HG02623 (cell line): ENCODE measurements around the gene FAM111A.
"Not testable (repeated sequence)": the region's sequence is repeated elsewhere in the genome, so short reads cannot be mapped to it uniquely, and the experiment has no call there.

ENCODE experiments used
- ATAC-seq: cut with Tn5 transposase; IDR thresholded peaks from one replicate; pipeline ENCODE4 v1.9.1; 2021; ENCODE audit warnings: moderate library complexity; ENCODE audit not compliant: unreplicated experiment

FAM111A gene, protein sequence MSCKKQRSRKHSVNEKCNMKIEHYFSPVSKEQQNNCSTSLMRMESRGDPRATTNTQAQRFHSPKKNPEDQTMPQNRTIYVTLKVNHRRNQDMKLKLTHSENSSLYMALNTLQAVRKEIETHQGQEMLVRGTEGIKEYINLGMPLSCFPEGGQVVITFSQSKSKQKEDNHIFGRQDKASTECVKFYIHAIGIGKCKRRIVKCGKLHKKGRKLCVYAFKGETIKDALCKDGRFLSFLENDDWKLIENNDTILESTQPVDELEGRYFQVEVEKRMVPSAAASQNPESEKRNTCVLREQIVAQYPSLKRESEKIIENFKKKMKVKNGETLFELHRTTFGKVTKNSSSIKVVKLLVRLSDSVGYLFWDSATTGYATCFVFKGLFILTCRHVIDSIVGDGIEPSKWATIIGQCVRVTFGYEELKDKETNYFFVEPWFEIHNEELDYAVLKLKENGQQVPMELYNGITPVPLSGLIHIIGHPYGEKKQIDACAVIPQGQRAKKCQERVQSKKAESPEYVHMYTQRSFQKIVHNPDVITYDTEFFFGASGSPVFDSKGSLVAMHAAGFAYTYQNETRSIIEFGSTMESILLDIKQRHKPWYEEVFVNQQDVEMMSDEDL

GRCh38 chr11:59142530-59143507, at the start of gene FAM111A:
Gene FAM111A (plus strand): TSS chr11:59142856. CDS start chr11:59148873, 6,017 bp downstream.
- peak; percentile 62 for ATAC-seq

DNA sequence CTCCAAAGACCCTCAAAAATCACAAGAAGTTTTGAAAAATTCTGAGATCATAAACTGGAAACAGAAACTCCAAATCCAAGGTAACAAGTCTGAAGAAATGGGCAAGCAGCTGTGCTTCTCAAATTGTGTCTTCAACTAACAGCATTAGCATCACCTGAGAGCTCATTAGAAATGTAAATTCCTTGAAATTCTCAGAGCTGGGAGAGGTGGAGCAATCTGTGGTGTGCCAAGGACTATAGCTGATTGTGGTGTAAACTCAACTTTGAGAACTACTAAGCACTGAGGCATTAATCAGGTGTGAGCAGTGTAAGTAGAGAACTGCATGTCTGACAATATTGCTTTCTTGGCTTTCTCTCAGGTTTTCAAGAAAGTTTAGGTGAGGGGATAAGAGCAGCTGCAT, 49.1 kb upstream of the FAM111A start:
- not testable (repeated sequence) for ATAC-seq

DNA sequence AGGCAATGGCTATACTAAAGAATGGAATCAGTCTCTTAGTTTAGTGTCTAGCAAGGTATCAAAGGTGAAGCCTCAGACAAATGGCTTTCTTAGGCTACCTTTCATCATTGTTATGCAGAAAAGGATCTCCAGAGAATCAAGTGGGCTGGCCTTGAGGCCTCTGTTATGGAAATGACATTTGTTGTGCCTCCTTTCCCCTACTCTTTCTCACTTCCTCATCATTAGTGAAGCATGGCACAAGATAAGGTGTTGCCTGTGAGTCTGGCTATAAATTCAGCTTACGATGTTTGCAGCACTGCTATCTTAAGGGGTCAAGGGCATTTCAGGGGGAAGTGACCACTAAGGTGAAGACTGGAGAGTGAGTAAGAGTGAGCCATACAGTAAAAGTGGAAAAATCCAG, 47.4 kb upstream of the FAM111A start:
- peak; percentile 83 for ATAC-seq

GRCh38 chr11:59095972-59096575, 46.6 kb upstream of the FAM111A start:
- ATAC-seq: not testable (repeated sequence)

DNA sequence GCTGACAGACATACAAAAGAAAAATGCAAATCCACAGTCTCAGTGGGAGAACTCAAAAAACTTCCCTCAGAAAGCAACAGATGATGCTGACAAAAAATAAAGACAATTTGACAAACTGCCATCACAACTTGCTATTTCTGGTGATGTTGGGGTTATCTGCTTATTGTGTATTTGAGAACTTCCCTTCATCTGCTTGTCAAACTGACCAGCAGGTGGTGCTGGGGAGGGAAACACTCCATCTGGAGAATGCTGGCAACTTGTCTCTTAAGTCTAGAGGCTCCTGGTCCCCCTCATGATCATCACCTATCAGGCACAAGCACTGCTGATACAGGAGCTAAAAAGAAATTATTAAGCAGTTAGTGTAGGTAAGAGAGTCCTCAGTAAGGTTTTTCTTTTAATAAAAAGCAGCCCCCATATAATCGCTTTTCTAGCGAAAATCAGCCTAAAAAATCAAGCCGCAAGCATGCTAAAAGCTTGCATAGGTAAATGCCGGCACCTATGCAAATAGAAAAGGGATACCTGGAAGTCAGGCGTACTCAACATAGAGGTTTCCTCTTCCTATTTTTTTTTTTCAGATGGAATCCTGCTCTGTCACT, 45.4 kb upstream of the FAM111A start:
- ATAC-seq: no peak

GRCh38 chr11:59097938-59098337, 44.7 kb upstream of the FAM111A start:
- not testable (repeated sequence) for ATAC-seq

DNA sequence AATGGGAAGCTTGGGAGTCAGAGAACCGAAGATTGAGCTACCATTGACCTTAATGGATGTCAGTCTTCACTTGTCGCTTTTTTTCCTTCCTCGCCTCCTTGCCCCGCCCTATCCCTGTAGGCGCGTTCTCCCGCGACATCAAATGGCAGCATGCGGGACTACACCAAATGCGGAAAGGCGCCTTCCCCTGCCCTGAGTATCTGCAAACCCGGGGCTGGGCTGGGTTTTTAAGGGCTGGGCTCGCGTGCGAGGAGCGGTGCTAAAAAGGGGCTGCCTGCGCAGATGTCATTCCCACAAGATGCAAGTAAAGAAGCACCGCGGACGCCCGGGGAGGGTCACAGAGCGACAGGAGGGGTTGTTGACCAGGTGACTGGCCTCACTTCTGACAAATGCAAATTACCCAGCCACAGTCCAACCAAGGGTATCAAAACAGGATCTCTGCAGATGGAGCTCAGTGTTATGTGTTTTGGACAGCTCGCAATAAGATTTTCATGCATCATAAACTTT, 40.3 kb upstream of the FAM111A start:
- ATAC-seq: peak; percentile 51

GRCh38 chr11:59106363-59107336, 36.0 kb upstream of the FAM111A start, which contains the start of gene FAM111B:
Gene FAM111B (plus strand): TSS chr11:59107237. CDS start chr11:59109626, 2,389 bp downstream.
- peak; percentile 73 for ATAC-seq

- peak; percentile 34 for ATAC-seq
Observed at GRCh38 chr11:59107721-59108120, 34.9 kb upstream of the FAM111A start.

- ATAC-seq: no peak
Observed at GRCh38 chr11:59112494-59112893, 30.2 kb upstream of the FAM111A start.

DNA sequence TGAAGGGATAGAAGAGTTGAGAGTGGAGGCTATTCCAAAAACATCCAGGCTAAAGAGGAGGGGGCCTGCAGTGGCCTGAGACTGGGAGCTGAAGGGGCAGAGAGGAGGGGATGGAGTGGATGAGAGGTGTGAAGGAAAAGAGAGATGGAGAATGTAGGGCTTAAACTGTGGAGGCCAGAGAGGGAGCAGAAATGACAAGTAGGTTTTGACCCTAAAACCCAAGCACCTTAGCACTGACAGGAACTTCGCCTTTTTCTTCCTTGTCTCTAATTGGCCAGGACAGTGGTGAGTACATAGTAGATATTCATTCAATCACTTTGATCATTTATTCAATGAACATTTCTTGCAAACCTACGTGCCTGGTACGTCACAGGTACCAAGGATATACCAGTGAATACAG, 28.3 kb upstream of the FAM111A start:
- ATAC-seq: no peak

DNA sequence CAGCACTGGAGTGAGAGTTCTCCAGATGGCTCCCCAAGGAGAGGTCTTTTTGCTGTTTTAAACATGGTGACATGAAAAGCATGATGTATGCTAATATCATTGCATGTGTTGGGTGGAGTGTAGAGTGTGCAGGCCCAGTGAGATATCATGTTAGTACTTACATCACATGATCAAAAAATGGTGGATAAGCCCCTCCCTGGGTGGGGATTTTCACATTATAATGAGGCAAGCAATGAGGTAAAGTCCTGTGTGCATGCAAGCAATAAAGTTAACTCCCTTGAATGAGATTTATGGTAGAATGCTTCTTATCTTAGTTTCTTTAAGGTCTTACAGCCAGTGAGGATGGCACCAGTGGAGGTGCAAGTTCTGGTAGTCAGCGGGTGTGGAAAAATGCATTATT, 27.1 kb upstream of the FAM111A start:
- ATAC-seq: no peak

DNA sequence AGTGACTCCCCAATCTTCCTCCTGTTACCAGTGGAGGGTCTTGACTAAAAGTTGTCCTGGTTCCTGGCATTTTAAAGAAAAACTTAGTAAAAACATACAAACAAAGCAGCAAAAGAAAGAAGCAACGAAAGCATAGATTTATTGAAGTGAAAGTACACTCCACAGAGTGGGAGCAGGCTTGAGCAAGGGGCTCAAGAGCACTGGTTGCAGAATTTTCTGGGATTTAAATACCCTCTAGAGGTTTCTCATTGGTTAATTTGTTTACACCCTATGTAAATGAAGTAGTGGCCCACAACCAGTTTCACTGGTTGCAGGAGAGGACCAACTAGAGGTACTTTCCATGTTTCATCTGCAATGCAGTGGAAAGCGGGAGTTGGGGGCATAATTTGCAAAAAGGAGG, 24.9 kb upstream of the FAM111A start:
- ATAC-seq: no peak

DNA sequence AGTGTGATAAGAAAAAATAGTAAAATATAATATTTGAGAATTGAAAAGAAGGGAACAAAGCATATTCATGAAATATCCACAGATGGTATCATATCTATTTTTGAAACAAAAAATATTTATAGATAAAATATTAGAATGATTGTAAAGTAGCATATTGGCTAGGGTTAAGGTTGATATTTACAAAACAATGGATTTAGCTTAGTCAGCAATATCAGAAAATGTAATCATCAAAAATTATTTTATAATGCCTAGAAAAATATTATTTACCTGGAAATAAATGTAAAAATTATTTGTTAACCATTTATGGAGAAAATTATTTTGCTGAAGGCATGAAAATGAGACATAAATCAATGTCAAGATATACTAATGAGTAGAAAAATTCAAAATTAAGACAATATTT, 22.8 kb upstream of the FAM111A start:
- no peak for ATAC-seq

DNA sequence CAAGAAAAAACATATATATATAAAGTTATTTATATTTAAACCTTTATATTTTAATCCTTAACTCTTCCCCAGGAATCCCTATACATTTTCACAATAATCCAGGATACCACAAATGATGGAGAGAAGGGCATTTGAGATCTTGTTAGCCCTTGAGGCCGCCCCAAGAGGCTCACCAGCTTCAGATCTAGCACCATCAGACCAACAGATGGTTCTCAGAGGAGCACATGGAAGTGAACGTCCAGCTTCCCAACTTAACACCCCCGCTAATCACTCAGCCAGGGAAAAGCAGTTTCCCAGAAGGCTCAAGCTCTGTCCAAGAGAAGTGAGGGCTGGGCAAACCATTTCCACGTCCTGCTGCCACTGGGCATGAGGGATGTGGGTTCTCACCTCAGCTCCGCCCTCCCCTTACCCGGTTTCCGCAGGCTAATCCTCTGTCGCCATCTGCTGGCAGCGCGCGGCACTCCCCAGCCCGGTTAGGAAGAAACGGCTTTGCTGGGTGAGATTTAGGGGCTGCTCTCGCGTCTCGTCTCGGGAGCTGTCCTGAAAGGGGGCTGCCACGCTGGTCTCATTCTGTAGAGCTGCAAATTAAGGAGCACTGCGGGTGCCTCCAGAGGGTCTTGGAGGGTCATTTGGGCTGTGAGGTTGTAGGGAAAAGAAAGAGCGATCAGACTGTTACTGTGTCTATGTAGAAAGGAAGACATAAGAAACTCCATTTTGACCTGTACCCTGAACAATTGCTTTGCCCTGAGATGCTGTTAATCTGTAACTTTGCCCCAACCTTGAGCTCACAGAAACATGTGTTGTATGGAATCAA, 6.8 kb upstream of the FAM111A start:
- peak; percentile 98 for ATAC-seq

GRCh38 chr11:59136551-59136950, 6.1 kb upstream of the FAM111A start:
- ATAC-seq: not testable (repeated sequence)

- ATAC-seq: no peak
Observed at GRCh38 chr11:59137190-59137589, 5.5 kb upstream of the FAM111A start.

DNA sequence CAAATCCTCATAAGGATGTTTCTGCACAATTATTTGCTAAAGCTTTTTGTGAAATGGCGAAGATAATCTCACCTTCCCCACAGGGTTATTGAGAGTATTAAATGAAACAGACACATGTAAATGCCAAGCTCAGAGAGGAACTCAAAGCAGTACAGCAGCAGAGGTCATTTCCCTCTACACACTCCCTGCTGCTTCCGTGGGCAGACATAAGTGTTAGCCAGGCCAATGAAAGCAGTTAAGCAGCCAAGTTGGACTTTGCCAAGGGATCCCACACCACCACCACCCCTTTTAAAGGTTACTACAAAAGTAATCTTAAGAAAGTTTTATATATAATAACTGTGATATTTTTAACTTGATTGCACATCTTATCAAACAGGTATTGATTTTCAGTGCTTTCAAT, 4.0 kb upstream of the FAM111A start:
- no peak for ATAC-seq
